Subcutaneous abdominal adipose tissue (tissue), 5 donors: ENCODE data around the gene NAA38.
"Not testable (repeated sequence)": the region's sequence is repeated elsewhere in the genome, so short reads cannot be mapped to it uniquely, and the experiment has no call there.

Source experiments
- H3K27ac ChIP-seq: one replicate; pipeline ENCODE4 v1.7.0; 2013; ENCODE audit warnings: low read depth, mild to moderate bottlenecking, inconsistent platforms, low read length, moderate library complexity
- H3K27me3 ChIP-seq, 5 donors: one replicate each; pipeline ENCODE4 v1.7.0; 2013; ENCODE audit warnings: low read length in 5 of 5, inconsistent platforms in 1 of 5; ENCODE audit not compliant: control insufficient read depth in 5 of 5, insufficient read depth in 4 of 5
- H3K36me3 ChIP-seq, 5 donors: one replicate each; pipeline ENCODE4 v1.7.0; 2013; ENCODE audit warnings: low read length in 5 of 5; ENCODE audit not compliant: control insufficient read depth in 5 of 5, insufficient read depth in 5 of 5
- H3K4me1 ChIP-seq, 5 donors: one replicate each; pipeline ENCODE4 v1.7.0; 2013; ENCODE audit warnings: low read length in 5 of 5, mild to moderate bottlenecking in 3 of 5, moderate library complexity in 1 of 5; ENCODE audit not compliant: control insufficient read depth in 5 of 5, insufficient read depth in 5 of 5
- H3K4me3 ChIP-seq, 5 donors: one replicate each; pipeline ENCODE4 v1.7.0; 2013; ENCODE audit warnings: low read length in 5 of 5, low read depth in 1 of 5
- H3K9ac ChIP-seq, 5 donors: one replicate each; pipeline ENCODE4 v1.7.0; 2013; ENCODE audit warnings: low read length in 5 of 5, mild to moderate bottlenecking in 4 of 5, moderate library complexity in 3 of 5
- H3K9me3 ChIP-seq, 5 donors: one replicate each; pipeline ENCODE4 v1.7.0; 2013; ENCODE audit warnings: low read length in 5 of 5; ENCODE audit not compliant: control insufficient read depth in 5 of 5
- donor health status: healthy.
- donor health status: healthy.
- donor health status: healthy.
- donor health status: healthy.
- donor health status: healthy.

NAA38 gene

GRCh38 chr17:7814969-7815368 is 42.4 kb downstream of the NAA38 start:
- Histone ChIP-seq H3K27me3 (peaks cover 0 to 13% (median 3%) of the 10 kb centered on the region in 5 donors), H3K27ac (no peak overlapping the region), H3K4me3 (no peak overlapping the region), H3K9me3 (no peaks in the 10 kb centered on the region), H3K4me1 (no peaks in the 10 kb centered on the region), H3K36me3 (no peaks in the 10 kb centered on the region), H3K9ac (no peak overlapping the region)

DNA sequence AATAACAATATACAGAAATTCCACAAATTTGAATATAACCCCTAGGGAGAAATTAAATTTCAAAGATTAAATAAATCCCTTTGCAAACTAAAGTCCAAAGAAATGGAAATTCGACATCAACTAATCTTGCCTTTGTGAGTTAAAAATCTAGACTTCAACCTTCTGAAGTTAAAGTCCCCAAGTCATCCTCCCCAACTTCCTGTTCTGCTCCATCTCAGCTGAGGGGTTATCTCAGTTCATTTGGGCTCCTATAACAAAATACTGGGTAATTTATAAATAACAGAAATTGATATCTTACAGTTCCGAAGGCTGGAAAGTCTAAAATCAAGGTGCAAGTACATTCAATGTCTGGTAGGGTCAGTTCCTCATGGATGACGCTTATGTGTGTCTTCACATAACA is 46.1 kb downstream of the NAA38 start:
- no peak overlapping the region for H3K27ac ChIP-seq
- H3K4me1 ChIP-seq: no peaks in the 10 kb centered on the region
- H3K9me3 ChIP-seq: no peaks in the 10 kb centered on the region
- no peak overlapping the region for H3K4me3 ChIP-seq
- no peaks in the 10 kb centered on the region for H3K27me3 ChIP-seq
- H3K36me3 ChIP-seq: no peaks in the 10 kb centered on the region
- H3K9ac ChIP-seq: no peak overlapping the region

- H3K9ac ChIP-seq, H3K4me3 ChIP-seq, H3K27ac ChIP-seq, H3K27me3 ChIP-seq, H3K9me3 ChIP-seq, H3K36me3 ChIP-seq, H3K4me1 ChIP-seq: not testable (repeated sequence)
These were observed 47.5 kb downstream of the NAA38 start for GRCh38 chr17:7809791-7810343.

DNA sequence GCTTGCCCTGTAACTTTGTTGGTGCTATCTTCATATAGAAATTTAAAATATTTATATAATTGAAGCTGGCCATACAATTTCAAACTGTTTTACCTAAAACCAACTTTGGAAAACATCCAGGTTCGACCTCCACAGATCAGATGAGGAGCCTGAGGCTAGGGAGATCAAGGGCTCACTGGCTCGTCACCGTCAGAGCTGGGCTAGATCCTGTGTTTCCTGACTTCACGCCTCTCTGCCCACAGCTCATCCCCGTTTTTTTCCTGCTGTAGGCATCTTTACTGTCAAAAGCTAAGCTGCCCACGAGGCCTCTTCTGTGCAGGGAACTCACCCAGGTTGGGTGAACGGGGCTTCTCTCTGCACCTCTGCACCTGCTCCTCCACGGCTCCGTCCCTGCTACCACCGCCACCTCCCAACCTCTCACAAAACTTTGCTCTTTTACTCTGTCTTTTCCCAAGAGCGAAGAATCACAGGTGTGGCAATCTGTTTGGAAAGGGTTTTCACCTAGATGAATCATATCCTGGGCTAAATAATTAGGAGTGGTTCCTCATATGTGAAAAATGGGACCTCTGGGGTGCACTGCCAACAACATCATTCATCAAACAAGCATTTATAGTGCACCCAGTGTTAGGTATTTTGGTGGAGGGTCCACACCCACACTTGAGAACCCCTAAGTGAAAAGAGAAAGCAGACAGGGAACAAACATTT is 48.1 kb downstream of the NAA38 start:
- peaks cover 0 to 1% (median under 1%) of the 10 kb centered on the region in 5 donors for H3K4me1 ChIP-seq
- no peaks in the 10 kb centered on the region for H3K9me3 ChIP-seq
- H3K9ac ChIP-seq: no peak overlapping the region
- no peaks in the 10 kb centered on the region for H3K27me3 ChIP-seq
- no peak overlapping the region for H3K4me3 ChIP-seq
- no peak overlapping the region for H3K27ac ChIP-seq
- no peaks in the 10 kb centered on the region for H3K36me3 ChIP-seq

- H3K36me3 ChIP-seq: no peaks in the 10 kb centered on the region
- H3K27me3 ChIP-seq: no peaks in the 10 kb centered on the region
- H3K4me1 ChIP-seq: peaks cover 2 to 9% (median 8%) of the 10 kb centered on the region in 5 donors
- no peaks in the 10 kb centered on the region for H3K9me3 ChIP-seq
- no peak overlapping the region for H3K27ac ChIP-seq
- no peak overlapping the region for H3K9ac ChIP-seq
- H3K4me3 ChIP-seq: no peak overlapping the region
These were observed 50.2 kb downstream of the NAA38 start for GRCh38 chr17:7807206-7807605.
